NCI-H748 (cell line): ENCODE data around the gene NDUFA11.

Experiments
- DNase-seq: peaks from one replicate; lab custom pipeline; 2025; ENCODE audit not compliant: unreplicated experiment; lab: John Stamatoyannopoulos, UW

Gene NDUFA11

DNA sequence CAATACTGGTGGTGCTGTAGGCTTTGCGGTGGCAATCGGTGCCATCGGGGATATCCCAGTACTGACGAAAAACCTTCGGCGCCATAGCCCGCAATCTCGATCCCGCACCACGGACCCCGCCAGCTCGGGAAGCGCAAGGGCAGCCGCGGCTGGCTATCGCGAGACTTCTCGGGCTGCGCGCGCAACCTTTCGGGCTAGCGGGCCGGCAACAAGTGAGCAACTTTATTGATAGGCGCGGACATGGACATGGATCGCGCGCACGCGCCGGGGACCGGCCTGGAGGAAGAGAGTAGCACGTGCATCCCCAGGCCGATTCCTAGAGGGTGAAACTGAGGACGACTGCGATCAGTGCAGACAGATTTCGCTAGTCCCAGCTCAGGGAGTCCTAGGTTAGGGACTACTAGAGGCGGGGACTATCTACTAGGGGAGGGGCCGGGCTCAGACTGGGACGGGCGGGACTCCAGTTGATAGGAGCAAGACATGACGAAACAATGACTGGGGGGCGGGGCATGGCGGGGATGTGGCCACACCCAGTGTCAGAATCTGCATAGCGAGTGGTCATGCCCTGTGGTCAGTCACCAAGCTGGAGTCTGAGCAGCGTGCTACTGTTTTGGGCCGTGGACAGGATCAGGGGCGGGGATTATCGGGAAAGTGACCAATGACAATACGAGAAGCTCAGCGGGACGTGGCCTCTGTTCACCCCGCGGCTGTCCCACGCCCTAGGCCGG, at the start of gene NDUFA11:
Gene NDUFA11 (minus strand): TSS at position 167 of the 728 bp plus-strand sequence. CDS start 82 bp downstream, at position 85.
- peak; percentile 94 for DNase-seq

- DNase-seq: no peak
These were observed 49.5 kb upstream of the NDUFA11 start for GRCh38 chr19:5953030-5953589.

GRCh38 chr19:5952193-5953029, 48.8 kb upstream of the NDUFA11 start:
- peak; percentile 2 for DNase-seq

DNA sequence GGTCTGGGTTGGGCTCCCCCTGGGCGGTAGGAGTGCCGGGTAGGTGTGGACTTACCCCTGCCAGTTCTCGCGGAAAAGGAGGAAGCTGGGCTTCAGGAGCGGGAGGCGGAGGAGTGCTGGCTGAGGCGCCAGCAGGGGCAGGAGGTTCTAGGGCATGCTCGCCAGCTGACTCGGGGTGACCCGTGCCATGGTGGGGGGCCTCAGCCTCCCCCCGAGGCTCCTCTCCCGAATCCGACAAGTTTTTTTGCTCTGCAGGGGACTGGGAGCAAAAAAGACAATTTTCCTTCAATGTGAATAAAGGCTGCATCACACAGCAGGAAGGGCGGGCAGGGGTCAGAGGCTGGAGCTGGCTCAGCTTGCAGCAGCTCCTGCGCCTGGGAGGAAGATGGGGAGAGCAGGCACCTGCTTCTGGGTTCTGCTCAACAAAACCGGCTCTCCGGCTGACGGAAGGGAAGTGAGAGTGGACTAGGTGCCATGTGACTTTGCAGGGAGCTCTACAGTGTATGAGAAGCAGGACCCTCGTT, 47.8 kb upstream of the NDUFA11 start:
- DNase-seq: no peak

DNA sequence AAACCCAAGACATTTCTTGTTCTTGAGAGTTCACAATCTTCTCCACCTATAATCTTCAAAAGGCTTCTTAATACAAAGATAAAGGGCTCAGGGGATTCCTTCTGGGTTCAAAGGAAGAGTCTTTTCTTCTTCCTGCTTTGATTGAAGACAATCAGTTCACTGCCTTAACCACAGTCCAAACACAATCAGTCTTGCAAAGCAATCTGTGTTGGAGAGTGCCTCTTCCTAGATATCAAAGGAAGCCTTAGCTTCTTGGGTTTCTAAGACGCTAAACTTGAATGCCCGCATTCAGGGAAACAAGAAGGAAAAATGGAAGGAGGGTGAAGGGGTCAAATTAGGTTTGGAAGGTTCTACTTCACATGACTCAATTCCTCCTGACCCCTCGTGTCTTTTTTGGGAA, 47.2 kb upstream of the NDUFA11 start:
- no peak for DNase-seq

DNA sequence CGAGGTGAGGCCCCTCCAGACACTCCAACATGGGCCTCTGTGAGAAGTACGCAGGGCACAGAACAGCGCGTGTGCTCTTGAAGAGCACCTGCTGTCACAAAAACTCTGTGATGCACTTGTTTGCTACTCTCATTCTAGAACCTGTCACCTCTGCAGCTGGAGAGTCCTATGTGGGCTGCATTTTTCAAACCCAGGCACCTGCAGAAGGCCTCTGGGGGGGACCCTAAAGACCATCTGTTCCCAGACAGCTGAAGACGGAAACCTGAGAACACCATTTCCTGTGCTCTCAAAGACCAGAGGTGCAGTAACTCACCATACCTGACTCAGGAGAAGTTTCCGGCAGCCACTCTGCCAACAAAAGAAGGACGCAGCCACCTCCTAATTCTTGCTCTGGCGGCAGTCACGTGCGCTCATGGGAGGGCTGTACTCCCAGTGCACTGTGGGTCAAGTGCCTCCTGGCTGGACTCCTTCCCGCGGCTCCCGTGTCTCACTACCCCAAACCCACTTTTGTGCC, 46.3 kb upstream of the NDUFA11 start:
- peak; percentile 16 for DNase-seq

- no peak for DNase-seq
These were observed 45.4 kb upstream of the NDUFA11 start for GRCh38 chr19:5948752-5949564.

DNA sequence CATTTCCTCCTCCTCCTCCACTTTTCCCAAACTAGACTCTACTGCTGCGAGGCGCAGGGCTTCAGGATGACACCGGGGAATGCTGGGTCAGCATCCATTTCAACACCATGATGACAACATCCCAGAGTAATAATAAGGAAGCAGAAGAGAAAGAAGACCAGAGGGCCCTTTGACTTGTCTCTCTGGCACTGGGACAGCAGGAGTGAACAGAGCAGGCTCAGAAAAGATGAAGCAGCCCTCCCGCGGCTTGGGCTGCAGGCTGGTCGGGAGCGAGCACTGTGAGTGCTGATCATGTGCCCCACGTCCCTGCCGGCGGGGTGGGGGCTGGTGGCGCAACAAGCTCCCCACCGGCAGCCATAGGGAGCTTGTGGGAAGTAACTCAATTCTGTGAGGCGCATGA, 43.8 kb upstream of the NDUFA11 start:
- DNase-seq: no peak

- no peak for DNase-seq
These were observed 40.0 kb upstream of the NDUFA11 start for GRCh38 chr19:5943623-5944022.

DNA sequence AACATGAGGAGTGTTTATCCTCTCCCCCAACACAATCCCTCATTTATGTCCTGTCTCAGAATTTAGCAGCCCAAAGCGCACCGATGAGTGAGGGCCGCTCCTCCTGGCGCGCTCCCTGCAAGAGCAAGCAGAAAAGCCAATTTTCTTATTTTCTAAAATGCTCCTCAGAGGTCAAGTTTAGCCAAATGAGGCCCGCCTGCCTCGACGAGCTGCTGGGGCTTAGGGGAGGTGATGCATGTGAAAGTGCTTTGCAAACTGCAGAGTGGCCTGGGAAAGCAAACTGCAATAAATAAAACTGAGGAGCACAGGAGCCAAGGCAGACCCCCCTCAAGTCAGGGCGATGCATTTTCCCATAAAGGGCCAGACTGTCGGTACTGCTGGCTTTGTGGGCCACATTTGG, 39.5 kb upstream of the NDUFA11 start:
- DNase-seq: no peak

GRCh38 chr19:5941673-5942072, 38.1 kb upstream of the NDUFA11 start:
- DNase-seq: no peak

GRCh38 chr19:5940260-5941208, 36.9 kb upstream of the NDUFA11 start:
- no peak for DNase-seq

DNA sequence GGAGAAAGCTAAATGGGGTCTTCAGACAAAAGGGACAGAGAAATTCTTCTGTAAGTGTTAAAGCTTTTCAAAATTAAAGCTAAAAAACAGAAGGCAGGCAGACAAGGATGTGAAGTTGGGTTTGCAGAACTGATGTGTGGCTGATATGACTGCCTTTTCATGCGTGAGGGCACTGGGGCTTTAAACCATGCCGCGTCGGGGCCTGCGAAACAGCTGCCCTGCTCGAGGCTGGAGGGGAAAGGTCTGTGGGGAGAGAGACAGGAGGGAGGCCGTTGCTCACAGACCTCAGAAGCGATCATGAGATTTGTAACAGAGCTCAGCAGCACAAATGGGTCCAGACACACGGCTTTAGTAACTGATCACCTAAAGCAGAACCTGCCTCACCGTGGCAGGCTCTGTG, 34.0 kb upstream of the NDUFA11 start:
- no peak for DNase-seq

- DNase-seq: no peak
These were observed 32.7 kb upstream of the NDUFA11 start for GRCh38 chr19:5936292-5936592.

DNA sequence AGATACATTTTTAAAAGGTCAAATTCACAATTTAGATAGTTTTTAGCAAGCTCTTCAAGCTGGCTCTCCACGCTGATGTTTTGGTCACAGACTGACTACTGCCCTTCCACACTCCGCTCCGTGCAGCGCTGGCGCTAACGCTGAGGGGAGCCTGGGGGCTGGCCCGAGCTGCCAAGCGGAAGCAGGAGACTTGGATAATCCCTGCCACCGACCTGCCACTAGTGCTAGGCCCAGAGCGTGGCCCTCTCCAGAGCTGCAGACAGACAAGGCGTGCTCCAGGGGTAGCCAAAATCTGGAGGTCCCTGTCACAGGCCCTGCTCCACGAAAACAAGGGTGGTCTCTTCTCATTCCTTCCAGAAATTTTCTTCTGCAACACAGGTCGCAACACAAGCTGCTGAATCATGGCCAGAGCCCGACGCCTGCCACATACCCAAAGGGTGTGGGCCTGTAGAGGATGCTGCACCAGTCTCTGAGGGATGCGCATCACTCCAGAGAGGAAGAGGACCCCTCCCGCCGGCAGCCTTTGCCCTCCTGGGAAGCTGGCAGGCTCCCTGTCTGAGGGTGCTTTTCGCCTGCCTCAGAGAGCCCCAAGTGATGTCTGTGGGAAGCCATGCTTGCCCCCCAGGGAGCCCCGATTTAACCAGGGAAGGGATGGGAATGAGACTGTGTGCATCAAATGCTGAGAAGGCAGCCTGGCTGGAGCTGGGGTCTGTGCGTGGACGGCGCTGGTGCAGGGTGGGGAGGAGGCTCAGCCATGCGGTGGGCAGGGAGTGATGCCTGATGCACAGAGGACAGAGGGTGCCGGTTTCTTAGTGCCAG, 32.1 kb upstream of the NDUFA11 start:
- DNase-seq: no peak

GRCh38 chr19:5934774-5935472, 31.3 kb upstream of the NDUFA11 start:
- DNase-seq: no peak

- no peak for DNase-seq
These were observed 30.4 kb upstream of the NDUFA11 start for GRCh38 chr19:5934069-5934401.

- DNase-seq: no peak
These were observed 29.9 kb upstream of the NDUFA11 start for GRCh38 chr19:5933391-5934068.
